Activated naive CD4-positive, alpha-beta T cell treated with anti-CD3 and anti-CD28 coated beads for 36 hours (primary cell): ENCODE measurements around the gene FGR. TPM values are rescaled to one million over a fixed set of nuclear protein-coding genes. Genes with fewer than 3 reads are reported as not detected.

Experiments used
- CTCF ChIA-PET: fragments of 350-600 bp; sonication (Branson Sonifier 250); formaldehyde crosslinking; loops from one replicate; lab custom pipeline; 2021; ENCODE audit warnings: antibody characterized with exemption; lab: Charles Lee
- DNase-seq: peaks from one replicate; pipeline ENCODE4 v3.0.0-alpha.2; 2020
- H3K27ac Mint-ChIP-seq: one replicate; pipeline ENCODE4 v1.8.0; 2021; ENCODE audit warnings: mild to moderate bottlenecking, mixed read lengths
- H3K27me3 Mint-ChIP-seq: one replicate; pipeline ENCODE4 v1.8.0; 2021; ENCODE audit warnings: low read depth, mixed read lengths
- H3K36me3 Mint-ChIP-seq: one replicate; pipeline ENCODE4 v1.8.0; 2021; ENCODE audit warnings: low read depth, mixed read lengths
- H3K4me1 Mint-ChIP-seq: one replicate; pipeline ENCODE4 v1.8.0; 2021; ENCODE audit warnings: low read depth, mixed read lengths
- H3K4me3 Mint-ChIP-seq: one replicate; pipeline ENCODE4 v1.8.0; 2021; ENCODE audit warnings: mild to moderate bottlenecking, moderate library complexity, mixed read lengths
- H3K9me3 Mint-ChIP-seq: one replicate; pipeline ENCODE4 v1.8.0; 2021; ENCODE audit warnings: mixed read lengths
- intact Hi-C: fragments of 100-400 bp; cut with micrococcal nuclease; formaldehyde crosslinking; loops from one replicate; pipeline ENCODE4 v1.15.1; 2023
- total RNA-seq, 2 experiments: library from RNA; stranded (reverse); gene quantifications; one replicate each; pipeline ENCODE4 v1.2.3, GENCODE V29; 2021

The FGR gene
- total RNA-seq, 2 experiments from 2014 or later, result 0.10 to 0.14 TPM

GRCh38 chr1:27593678-27594563 lies 41.1 kb downstream of the FGR start:
- CTCF ChIA-PET, result interaction anchor here (0.6 kb wide), 1 partner anchor 651 kb away, joined by 4 read pairs; no protein-coding TSS in a partner anchor
- H3K9me3 Mint-ChIP-seq, result no peaks in the 10 kb centered on the region
- no peak overlapping the region for H3K4me3 Mint-ChIP-seq
- no peaks in the 10 kb centered on the region for H3K27me3 Mint-ChIP-seq
- H3K4me1 Mint-ChIP-seq, result peaks cover 5% of the 10 kb centered on the region
- no peak for DNase-seq
- H3K27ac Mint-ChIP-seq, result no peak overlapping the region
- H3K36me3 Mint-ChIP-seq, result no peaks in the 10 kb centered on the region
- intact Hi-C loops, result no loop called here

GRCh38 chr1:27592931-27593677 lies 41.9 kb downstream of the FGR start:
- intact Hi-C loops, result no loop called here
- CTCF ChIA-PET, result interaction anchor here (1.7 kb wide), 1 partner anchor 36 kb away, joined by 6 read pairs; no protein-coding TSS in a partner anchor
- Mint-ChIP-seq H3K4me1 (no peaks in the 10 kb centered on the region), H3K27ac (no peak overlapping the region), H3K9me3 (no peaks in the 10 kb centered on the region), H3K4me3 (no peak overlapping the region), H3K27me3 (no peaks in the 10 kb centered on the region), H3K36me3 (no peaks in the 10 kb centered on the region)
- no peak for DNase-seq

GRCh38 chr1:27592232-27592930 lies 42.6 kb downstream of the FGR start:
- DNase-seq, result no peak
- no peaks in the 10 kb centered on the region for H3K36me3 Mint-ChIP-seq
- intact Hi-C loops, result no loop called here
- H3K27ac Mint-ChIP-seq, result no peak overlapping the region
- H3K9me3 Mint-ChIP-seq, result no peaks in the 10 kb centered on the region
- H3K4me3 Mint-ChIP-seq, result no peak overlapping the region
- CTCF ChIA-PET, result interaction anchor here (0.6 to 1.7 kb wide), 3 partner anchors 35 to 560 kb away, joined by 3 to 6 read pairs (median 3); no protein-coding TSS in a partner anchor
- no peaks in the 10 kb centered on the region for H3K4me1 Mint-ChIP-seq
- H3K27me3 Mint-ChIP-seq, result no peaks in the 10 kb centered on the region

GRCh38 chr1:27591622-27592021 lies 43.4 kb downstream of the FGR start:
- no peak overlapping the region for H3K27ac Mint-ChIP-seq

GRCh38 chr1:27590917-27591508 lies 44.0 kb downstream of the FGR start:
- intact Hi-C loops, result no loop called here
- CTCF ChIA-PET, result interaction anchor here (1.2 to 1.4 kb wide), 2 partner anchors 16 to 293 kb away, joined by 3 to 4 read pairs; no protein-coding TSS in a partner anchor
- DNase-seq, result no peak
- Mint-ChIP-seq H3K27me3 (no peaks in the 10 kb centered on the region), H3K36me3 (no peaks in the 10 kb centered on the region), H3K4me1 (no peaks in the 10 kb centered on the region), H3K9me3 (no peaks in the 10 kb centered on the region), H3K4me3 (no peak overlapping the region), H3K27ac (no peak overlapping the region)

More at GRCh38 chr1:27591622-27592021, 43.4 kb downstream of the FGR start:
- H3K4me3 Mint-ChIP-seq, result no peak overlapping the region
- intact Hi-C loops, result no loop called here
- H3K36me3 Mint-ChIP-seq, result no peaks in the 10 kb centered on the region
- H3K4me1 Mint-ChIP-seq, result no peaks in the 10 kb centered on the region
- CTCF ChIA-PET, result interaction anchor here (0.6 to 1.7 kb wide), 4 partner anchors 34 to 560 kb away, joined by 3 to 6 read pairs (median 3); no protein-coding TSS in a partner anchor
- no peaks in the 10 kb centered on the region for H3K27me3 Mint-ChIP-seq
- no peak for DNase-seq
- H3K9me3 Mint-ChIP-seq, result no peaks in the 10 kb centered on the region

- Mint-ChIP-seq H3K4me3 (no peak overlapping the region), H3K9me3 (no peaks in the 10 kb centered on the region), H3K27me3 (no peaks in the 10 kb centered on the region), H3K4me1 (no peaks in the 10 kb centered on the region), H3K36me3 (no peaks in the 10 kb centered on the region), H3K27ac (no peak overlapping the region)
- intact Hi-C loops, result no loop called here
- CTCF ChIA-PET, result interaction anchor here (1.4 kb wide), 1 partner anchor 17 kb away, joined by 4 read pairs; no protein-coding TSS in a partner anchor
- no peak for DNase-seq
These were observed 45.1 kb downstream of the FGR start for GRCh38 chr1:27589841-27590426.

- Mint-ChIP-seq H3K4me1 (no peaks in the 10 kb centered on the region), H3K36me3 (no peaks in the 10 kb centered on the region), H3K27me3 (no peaks in the 10 kb centered on the region), H3K27ac (no peak overlapping the region), H3K9me3 (no peaks in the 10 kb centered on the region), H3K4me3 (no peak overlapping the region)
- CTCF ChIA-PET, result no interaction called here
- intact Hi-C loops, result no loop called here
- no peak for DNase-seq
These were observed 45.5 kb downstream of the FGR start for GRCh38 chr1:27589441-27589840.

GRCh38 chr1:27588256-27589232 lies 46.4 kb downstream of the FGR start:
- DNase-seq, result no peak
- Mint-ChIP-seq H3K27me3 (no peaks in the 10 kb centered on the region), H3K36me3 (no peaks in the 10 kb centered on the region), H3K4me3 (no peak overlapping the region), H3K27ac (no peak overlapping the region), H3K4me1 (no peaks in the 10 kb centered on the region), H3K9me3 (no peaks in the 10 kb centered on the region)
- intact Hi-C loops, result no loop called here
- CTCF ChIA-PET, result interaction anchor here (1.1 to 1.2 kb wide), 2 partner anchors 20 to 32 kb away, joined by 3 to 5 read pairs; no protein-coding TSS in a partner anchor

DNA sequence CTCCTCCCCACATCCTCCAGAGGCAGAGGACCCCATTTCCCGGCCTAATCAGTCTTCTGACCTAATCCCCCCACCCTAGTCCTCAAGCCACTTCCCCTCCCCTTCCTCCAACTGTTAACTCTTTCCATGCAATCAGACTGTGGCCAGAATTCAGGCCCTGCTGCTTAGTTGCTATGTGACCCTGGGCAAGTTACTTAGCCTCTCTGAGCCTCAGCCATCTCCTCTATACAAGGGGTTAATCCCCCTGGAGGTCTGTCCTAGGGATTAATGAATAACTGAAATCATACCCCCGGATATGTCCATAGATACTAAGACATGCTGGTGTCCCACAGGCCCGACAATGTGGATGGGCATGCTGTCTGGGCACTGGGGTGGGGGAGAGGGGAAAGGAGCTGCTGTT lies 49.3 kb downstream of the FGR start:
- no peaks in the 10 kb centered on the region for H3K36me3 Mint-ChIP-seq
- no peaks in the 10 kb centered on the region for H3K27me3 Mint-ChIP-seq
- CTCF ChIA-PET, result interaction anchor here (1.4 kb wide), 1 partner anchor 29 kb away, joined by 5 read pairs; no protein-coding TSS in a partner anchor
- no peak overlapping the region for H3K4me3 Mint-ChIP-seq
- intact Hi-C loops, result no loop called here
- H3K4me1 Mint-ChIP-seq, result no peaks in the 10 kb centered on the region
- no peak for DNase-seq
- H3K27ac Mint-ChIP-seq, result no peak overlapping the region
- no peaks in the 10 kb centered on the region for H3K9me3 Mint-ChIP-seq

- CTCF ChIA-PET, result interaction anchor here (1.0 to 1.4 kb wide), 4 partner anchors 14 to 252 kb away, joined by 3 to 5 read pairs (median 4); no protein-coding TSS in a partner anchor
- Mint-ChIP-seq H3K27ac (no peak overlapping the region), H3K36me3 (no peaks in the 10 kb centered on the region), H3K4me1 (no peaks in the 10 kb centered on the region), H3K9me3 (no peaks in the 10 kb centered on the region), H3K4me3 (no peak overlapping the region), H3K27me3 (no peaks in the 10 kb centered on the region)
- intact Hi-C loops, result no loop called here
- DNase-seq, result no peak
These were observed 50.5 kb downstream of the FGR start for GRCh38 chr1:27584453-27584852.
